Upper lobe of left lung (tissue), 6 donors: ENCODE data around the gene KIRREL3. TPM values are rescaled to one million over a fixed set of nuclear protein-coding genes. Genes with fewer than 3 reads are reported as not detected.

ENCODE experiments used
- ATAC-seq, 2 donors: fragments of 200-7000 bp; cut with Tn5 transposase; one replicate each; pipeline ENCODE4 v1.9.1; 2022; ENCODE audit warnings: mild to moderate bottlenecking in 2 of 2, moderate library complexity in 2 of 2; ENCODE audit not compliant: low FRiP score in 2 of 2
- DNase-seq, 2 donors: peaks; one replicate each; pipeline ENCODE4 v3.0.0-alpha.2; 2019 to 2020
- H3K27ac ChIP-seq, 4 donors: fragments of 200-600 bp; sonication (generic); one replicate each; pipeline ENCODE4 v1.5.1; 2016 to 2019
- H3K27me3 ChIP-seq, 4 donors: fragments of 200-600 bp; sonication (generic); one replicate each; pipeline ENCODE4 v1.5.1; 2017 to 2019
- H3K36me3 ChIP-seq, 4 donors: fragments of 200-600 bp; sonication (generic); one replicate each; pipeline ENCODE4 v1.5.1; 2016 to 2019
- H3K4me1 ChIP-seq, 4 donors: fragments of 200-600 bp; sonication (generic); one replicate each; pipeline ENCODE4 v1.5.1; 2018 to 2019
- H3K4me3 ChIP-seq, 4 donors: fragments of 200-600 bp; sonication (generic); one replicate each; pipeline ENCODE4 v1.5.1; 2017 to 2019; ENCODE audit warnings: mild to moderate bottlenecking in 2 of 4, moderate library complexity in 1 of 4
- H3K9me3 ChIP-seq, 4 donors: fragments of 200-600 bp; sonication (generic); one replicate each; pipeline ENCODE4 v1.5.1; 2018 to 2019
- CTCF ChIP-seq, 6 experiments: fragments of 450-650 bp in 4 of 6; fragments of 200-600 bp in 2 of 6; sonication (generic) in 2 of 6; IDR thresholded peaks; one replicate each; pipeline ENCODE4 v1.5.1; 2016 to 2019; ENCODE audit warnings: antibody characterized with exemption in 6 of 6
- EP300 ChIP-seq, 4 donors: sonication (generic); formaldehyde crosslinking; IDR thresholded peaks; one replicate each; pipeline ENCODE4 v1.5.1; 2017; ENCODE audit warnings: antibody characterized with exemption in 4 of 4, control low read depth in 2 of 4
- POLR2A ChIP-seq, 4 donors: fragments of 450-650 bp; IDR thresholded peaks; one replicate each; pipeline ENCODE4 v1.5.1; 2016 to 2017; ENCODE audit warnings: antibody characterized with exemption in 4 of 4, mild to moderate bottlenecking in 2 of 4
- POLR2AphosphoS5 ChIP-seq, 2 donors: sonication (generic); formaldehyde crosslinking; IDR thresholded peaks; one replicate each; pipeline ENCODE4 v1.5.1; 2017; ENCODE audit warnings: antibody characterized with exemption in 2 of 2
- WGBS, 2 donors: methylation state at CpG; one replicate each; pipeline ENCODE4 v1.1.5; 2017 to 2018; 5-methylcytosine and 5-hydroxymethylcytosine counted together
- total RNA-seq, 6 donors: library from RNA; depleted of rRNA in 4 of 6; stranded (reverse); fragments of >200 nt in 4 of 6; gene quantifications; one replicate each; pipeline versions ENCODE4 v1.1.0 to v1.2.1, GENCODE V29; 2016 to 2021
- donor health status: DM: no; HTN: no; CAD: no; lungs with moderate emphysema.
- donor health status: DM: no; HTN: yes; CAD: no; lungs with severe emphysema.

The KIRREL3 gene
- total RNA-seq, 6 donors from 2014 or later, result 0.22 to 0.24 TPM; not detected in 4

GRCh38 chr11:126686938-126687337 lies 313.6 kb downstream of the KIRREL3 start:
- Histone ChIP-seq H3K4me3 (no peak overlapping the region), H3K36me3 (no peaks in the 10 kb centered on the region), H3K27ac (no peak overlapping the region), H3K9me3 (no peaks in the 10 kb centered on the region), H3K27me3 (no peaks in the 10 kb centered on the region), H3K4me1 (no peaks in the 10 kb centered on the region)
- ATAC-seq (no peak), DNase-seq (no peak)
- 68 to 88% methylated on average over 4 of the region's 4 CpGs for whole genome bisulfite sequencing, 2 donors
- TF ChIP-seq CTCF (IDR thresholded peaks at IDR 0.05) (no peak), POLR2A (IDR thresholded peaks at IDR 0.05) (no peak), EP300 (IDR thresholded peaks at IDR 0.05) (no peak), POLR2AphosphoS5 (IDR thresholded peaks at IDR 0.05) (no peak)

GRCh38 chr11:126683766-126684728 lies 316.5 kb downstream of the KIRREL3 start:
- H3K4me1 ChIP-seq, result no peaks in the 10 kb centered on the region
- no peak overlapping the region for H3K4me3 ChIP-seq
- WGBS, 2 donors, result 83 to 89% methylated on average over 16 to 19 of the region's 19 CpGs
- H3K27ac ChIP-seq, result no peak overlapping the region
- H3K36me3 ChIP-seq, result no peaks in the 10 kb centered on the region
- H3K27me3 ChIP-seq, result no peaks in the 10 kb centered on the region
- no peak for TF ChIP-seq POLR2AphosphoS5 (IDR thresholded peaks at IDR 0.05)
- no peak for TF ChIP-seq EP300 (IDR thresholded peaks at IDR 0.05)
- no peak for TF ChIP-seq CTCF (IDR thresholded peaks at IDR 0.05)
- no peak for TF ChIP-seq POLR2A (IDR thresholded peaks at IDR 0.05)
- DNase-seq, result peak in 1 of 2 donors; percentile 41
- ATAC-seq, result peak; percentile 29 to 51
- no peaks in the 10 kb centered on the region for H3K9me3 ChIP-seq

GRCh38 chr11:126682590-126682989 lies 318.0 kb downstream of the KIRREL3 start:
- ATAC-seq (no peak), DNase-seq (no peak)
- no peak overlapping the region for H3K27ac ChIP-seq
- 90% methylated on average over 8 of the region's 8 CpGs; no CpG with 5 or more reads in 1 of the 2 donors for WGBS, 2 donors
- no peaks in the 10 kb centered on the region for H3K36me3 ChIP-seq
- no peak overlapping the region for H3K4me3 ChIP-seq
- H3K9me3 ChIP-seq, result no peaks in the 10 kb centered on the region
- no peaks in the 10 kb centered on the region for H3K27me3 ChIP-seq
- H3K4me1 ChIP-seq, result no peaks in the 10 kb centered on the region
- no peak for TF ChIP-seq POLR2A (IDR thresholded peaks at IDR 0.05)
- no peak for TF ChIP-seq CTCF (IDR thresholded peaks at IDR 0.05)
- TF ChIP-seq EP300 (IDR thresholded peaks at IDR 0.05), result no peak
- TF ChIP-seq POLR2AphosphoS5 (IDR thresholded peaks at IDR 0.05), result no peak

GRCh38 chr11:126680700-126681099 lies 319.9 kb downstream of the KIRREL3 start:
- ATAC-seq (no peak), DNase-seq (no peak)
- Histone ChIP-seq H3K4me3 (no peak overlapping the region), H3K9me3 (no peaks in the 10 kb centered on the region), H3K27me3 (no peaks in the 10 kb centered on the region), H3K4me1 (no peaks in the 10 kb centered on the region), H3K27ac (no peak overlapping the region), H3K36me3 (no peaks in the 10 kb centered on the region)
- TF ChIP-seq POLR2AphosphoS5 (IDR thresholded peaks at IDR 0.05) (no peak), EP300 (IDR thresholded peaks at IDR 0.05) (no peak)
- WGBS, 2 donors, result 54 to 56% methylated on average over 3 of the region's 3 CpGs

- no peaks in the 10 kb centered on the region for H3K4me1 ChIP-seq
- no peak for TF ChIP-seq POLR2A (IDR thresholded peaks at IDR 0.05)
- TF ChIP-seq CTCF (IDR thresholded peaks at IDR 0.05), result no peak
- no peak for TF ChIP-seq EP300 (IDR thresholded peaks at IDR 0.05)
- TF ChIP-seq POLR2AphosphoS5 (IDR thresholded peaks at IDR 0.05), result no peak
- H3K36me3 ChIP-seq, result no peaks in the 10 kb centered on the region
- 78 to 85% methylated on average over 4 of the region's 4 CpGs for WGBS, 2 donors
- no peak overlapping the region for H3K4me3 ChIP-seq
- ATAC-seq (no peak), DNase-seq (no peak)
- no peaks in the 10 kb centered on the region for H3K27me3 ChIP-seq
- no peak overlapping the region for H3K27ac ChIP-seq
- H3K9me3 ChIP-seq, result no peaks in the 10 kb centered on the region
Observed at GRCh38 chr11:126680131-126680530, 320.4 kb downstream of the KIRREL3 start.
